Measurements from ENCODE around the gene CRTAC1. TPM values are rescaled to one million over a fixed set of nuclear protein-coding genes. Genes with fewer than 3 reads are reported as not detected.

CRTAC1 gene
- total RNA-seq, 1 experiment from 2014 or later, result 0.46 TPM

- peaks cover 4% of the 10 kb centered on the region; the same call in 1 of the 2 replicates for H3K27me3 ChIP-seq (ENCODE audit: insufficient read depth, low read length)
- no peak overlapping the region for H2BK120ac ChIP-seq (ENCODE audit: low read depth, low read length, poor library complexity, severe bottlenecking)
- H3K4me3 Mint-ChIP-seq, result no peak overlapping the region
- H3K4ac ChIP-seq (ENCODE audit: low read depth, low read length), result no peak overlapping the region
- H3K4me1 ChIP-seq (ENCODE audit: insufficient read depth, low read length), result no peaks in the 10 kb centered on the region
- no peak overlapping the region for H4K91ac ChIP-seq (ENCODE audit: insufficient read length, low read depth, low read length)
- no peak overlapping the region for H3K18ac ChIP-seq (ENCODE audit: insufficient read length, low read depth, low read length)
- no peak overlapping the region for H4K8ac ChIP-seq (replicated peaks; ENCODE audit: insufficient read length, low read depth, low read length)
- H2BK12ac ChIP-seq (ENCODE audit: insufficient read length, low read depth, low read length), result no peak overlapping the region
- H3K23ac ChIP-seq (ENCODE audit: insufficient read length, low read depth, low read length), result no peak overlapping the region
- WGBS (ENCODE audit: extremely low coverage, insufficient read length, low lambda C conversion rate), result no CpG with 5 or more reads among the region's 7 CpGs
- H3K56ac ChIP-seq (ENCODE audit: insufficient read length, low read depth, low read length), result no peak overlapping the region
- no peak overlapping the region for H2BK20ac ChIP-seq (ENCODE audit: low read depth, low read length, poor library complexity, severe bottlenecking)
- H3K9ac ChIP-seq (ENCODE audit: extremely low read depth, insufficient read length, low read length), result no peak overlapping the region
- H3K4me2 ChIP-seq (ENCODE audit: insufficient read depth, insufficient read length, low read length), result no peak overlapping the region
- no peaks in the 10 kb centered on the region for H3K79me1 ChIP-seq (ENCODE audit: insufficient read depth, low read depth, low read length, poor library complexity, severe bottlenecking)
- H3T11ph ChIP-seq (ENCODE audit: low read length), result no peak overlapping the region
- TF ChIP-seq CTCF (conservative IDR thresholded peaks at IDR 0.05), result peak; percentile 87
- no peak overlapping the region for H2BK5ac ChIP-seq (ENCODE audit: insufficient read length, low read length)
- H2AK5ac ChIP-seq (ENCODE audit: insufficient read length, low read length), result no peak overlapping the region
- H3K27me3 Mint-ChIP-seq (ENCODE audit: low read depth), result peaks cover 93% of the 10 kb centered on the region
- no peak overlapping the region for H3K27ac Mint-ChIP-seq
- H3K23me2 ChIP-seq (ENCODE audit: insufficient read length, low read depth, low read length, poor library complexity, severe bottlenecking), result no peaks in the 10 kb centered on the region
- no peak overlapping the region for H3K14ac ChIP-seq (ENCODE audit: insufficient read depth, low read length)
- no peaks in the 10 kb centered on the region for H4K20me1 ChIP-seq (ENCODE audit: control insufficient read depth, insufficient read depth, insufficient read length)
- H3K9me3 Mint-ChIP-seq, result no peaks in the 10 kb centered on the region; a peak in 2 of 5 replicates
- H3K27ac ChIP-seq (ENCODE audit: insufficient read length, low read depth, low read length), result no peak overlapping the region
- no peak overlapping the region for H2AFZ ChIP-seq (ENCODE audit: low read length)
- no peak overlapping the region for H2BK15ac ChIP-seq (ENCODE audit: low read depth, low read length)
- peaks cover 10 to 26% of the 10 kb centered on the region in 2 experiments; a peak in 3 of 4 replicates for H3K4me1 Mint-ChIP-seq
- H3K79me2 ChIP-seq (ENCODE audit: insufficient read depth, low read length), result no peaks in the 10 kb centered on the region
- no peaks in the 10 kb centered on the region for H3K36me3 Mint-ChIP-seq (ENCODE audit: insufficient read depth in 1 of 3, low read depth in 3 of 3)
- H4K5ac ChIP-seq (ENCODE audit: insufficient read length, low read depth, low read length), result no peak overlapping the region
- no peaks in the 10 kb centered on the region for H3K9me3 ChIP-seq (ENCODE audit: control insufficient read depth, low read depth, low read length)
- peak; percentile 78 for DNase-seq
These were observed 11.1 kb upstream of the CRTAC1 start for GRCh38 chr10:98041352-98042043.

Measured in H9 (cell line).